GM19463 (cell line): Measurements from ENCODE around the gene DSC1.

Source experiments
- ATAC-seq: cut with Tn5 transposase; IDR thresholded peaks from one replicate; pipeline ENCODE4 v1.9.1; 2021; ENCODE audit warnings: mild to moderate bottlenecking, moderate library complexity; ENCODE audit not compliant: unreplicated experiment

DSC1 gene

DNA sequence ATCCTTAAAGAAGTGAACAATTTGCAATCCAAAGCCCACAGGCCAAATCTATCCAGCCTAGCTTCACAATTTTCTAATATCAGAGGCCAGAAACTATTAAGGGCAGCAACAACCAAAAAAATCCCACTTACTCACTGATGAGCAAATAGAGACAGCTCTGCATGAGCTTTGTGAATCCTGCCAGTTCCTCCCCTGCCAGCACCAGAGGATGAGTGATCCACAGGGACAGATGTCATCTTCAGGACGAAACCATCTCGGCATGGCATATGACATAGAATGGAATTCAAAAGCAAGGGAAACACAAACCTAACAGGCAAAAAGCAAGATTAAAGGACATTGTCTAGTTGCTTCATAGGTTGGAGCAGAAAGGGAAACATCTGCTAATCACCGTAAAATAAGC is 58.2 kb downstream of the DSC1 start:
- no peak for ATAC-seq

DNA sequence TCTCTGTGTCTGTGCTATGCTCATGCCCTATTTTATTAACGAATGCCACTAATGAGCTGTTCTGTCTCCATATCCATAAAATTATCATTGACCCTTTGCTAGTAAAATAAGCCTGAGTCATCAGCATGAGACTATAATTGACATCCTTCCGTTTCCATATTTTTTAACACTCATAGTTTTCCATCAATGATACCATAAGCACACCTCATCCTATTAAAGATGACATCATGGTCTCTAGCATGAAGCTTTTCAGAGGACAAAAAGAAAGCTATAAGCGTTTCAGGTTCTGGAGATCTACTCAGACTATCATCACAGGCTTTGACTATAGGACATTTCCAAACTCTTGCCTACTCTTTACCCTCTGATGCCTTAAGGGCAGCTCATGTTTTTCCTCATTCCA is 59.2 kb downstream of the DSC1 start:
- no peak for ATAC-seq

DNA sequence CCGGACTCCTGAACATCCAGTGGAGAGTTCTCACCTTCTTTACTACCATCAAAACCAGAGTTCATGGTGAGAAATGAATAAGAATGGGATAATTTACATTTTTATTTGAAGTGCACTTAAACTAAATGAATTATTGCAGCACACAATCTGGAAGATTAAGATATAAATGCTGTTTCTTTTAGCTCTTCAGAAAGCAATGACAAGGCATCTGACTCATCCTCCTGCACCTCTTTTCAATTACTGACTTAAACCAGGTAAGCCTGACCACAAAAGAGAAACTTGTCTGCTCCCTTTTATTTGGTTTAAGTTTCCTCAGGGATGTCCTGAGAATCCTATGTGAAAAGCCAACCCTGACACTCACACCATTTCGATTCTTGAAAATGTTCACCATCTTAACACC is 59.7 kb downstream of the DSC1 start:
- ATAC-seq, result no peak

DNA sequence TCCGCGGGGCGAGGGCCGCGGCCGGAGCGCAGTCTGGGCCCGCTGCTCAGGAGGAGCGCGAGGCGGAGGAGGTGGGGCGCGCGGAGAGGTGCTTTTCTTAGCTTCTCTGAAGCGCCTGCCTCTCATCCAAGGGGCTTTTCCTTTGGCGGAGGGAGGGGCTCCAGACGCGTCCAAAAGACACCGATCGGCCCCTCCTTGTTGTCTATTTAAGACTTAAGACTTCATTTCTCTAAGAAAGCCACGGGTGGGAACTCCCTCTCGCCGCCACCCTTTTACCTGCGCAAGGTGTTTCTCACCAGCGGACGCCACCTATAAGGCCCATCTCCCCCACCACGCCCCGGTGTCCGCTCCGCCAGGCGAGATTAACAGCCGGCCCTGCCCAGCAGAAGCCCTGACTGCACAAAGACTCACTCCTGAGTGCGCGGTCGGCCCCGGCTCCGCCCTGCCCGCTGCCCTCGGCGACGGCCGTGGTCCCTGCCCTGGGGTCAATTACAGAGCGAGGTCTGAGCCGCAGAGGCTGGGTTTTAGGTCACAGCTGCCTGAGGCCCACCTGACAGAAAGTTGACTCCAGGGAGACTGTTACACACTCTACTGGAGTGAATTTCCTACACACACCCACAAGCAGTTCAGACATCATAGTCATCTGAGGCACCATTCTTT is 60.5 kb downstream of the DSC1 start, which contains the start of gene DSC2:
DSC2 (minus strand) TSS at position 397 of the 660 bp plus-strand sequence. CDS start 450 bp downstream, outside the sequence.
- ATAC-seq, result no peak

DNA sequence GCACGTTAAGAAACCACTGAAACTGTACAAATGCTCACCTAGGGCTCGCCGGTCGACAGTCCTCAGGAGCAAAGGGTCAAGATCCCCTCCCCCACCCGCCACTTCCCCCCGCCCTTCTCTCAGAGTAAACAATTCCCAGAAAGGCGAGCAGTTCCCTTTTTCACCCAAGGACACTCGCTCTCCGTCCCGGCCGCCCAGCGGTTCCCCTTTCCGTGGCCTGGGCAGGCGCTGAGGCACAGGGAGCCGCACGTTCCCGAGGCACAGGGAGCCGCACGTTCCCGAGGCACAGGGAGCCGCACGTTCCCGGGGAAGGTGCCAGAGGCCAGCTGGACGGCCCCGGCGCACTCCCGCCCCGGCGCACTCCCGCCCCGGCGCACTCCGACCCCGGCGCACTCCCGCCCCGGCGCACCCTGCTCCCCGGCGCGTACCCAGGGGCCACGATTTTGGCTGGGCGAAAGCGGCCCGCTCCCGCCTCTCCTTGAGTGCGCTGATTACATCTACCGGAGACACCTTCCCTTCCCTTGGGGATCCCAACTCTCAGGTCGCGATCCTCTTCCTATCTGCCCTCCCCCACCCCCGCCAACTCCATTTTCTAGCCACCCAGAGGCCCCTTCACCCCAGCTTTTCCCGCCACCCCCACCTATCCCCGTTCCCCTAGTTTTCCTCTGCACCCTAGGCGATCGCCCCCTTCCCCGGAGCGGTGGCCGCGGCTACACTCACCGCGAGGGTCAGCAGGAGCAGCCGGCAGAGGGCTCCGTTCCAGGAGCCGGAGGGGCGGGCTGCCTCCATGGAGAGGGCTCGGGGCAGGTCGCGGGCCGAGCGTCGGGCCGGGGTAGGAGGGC is 61.3 kb downstream of the DSC1 start:
- peak; percentile 44 for ATAC-seq

DNA sequence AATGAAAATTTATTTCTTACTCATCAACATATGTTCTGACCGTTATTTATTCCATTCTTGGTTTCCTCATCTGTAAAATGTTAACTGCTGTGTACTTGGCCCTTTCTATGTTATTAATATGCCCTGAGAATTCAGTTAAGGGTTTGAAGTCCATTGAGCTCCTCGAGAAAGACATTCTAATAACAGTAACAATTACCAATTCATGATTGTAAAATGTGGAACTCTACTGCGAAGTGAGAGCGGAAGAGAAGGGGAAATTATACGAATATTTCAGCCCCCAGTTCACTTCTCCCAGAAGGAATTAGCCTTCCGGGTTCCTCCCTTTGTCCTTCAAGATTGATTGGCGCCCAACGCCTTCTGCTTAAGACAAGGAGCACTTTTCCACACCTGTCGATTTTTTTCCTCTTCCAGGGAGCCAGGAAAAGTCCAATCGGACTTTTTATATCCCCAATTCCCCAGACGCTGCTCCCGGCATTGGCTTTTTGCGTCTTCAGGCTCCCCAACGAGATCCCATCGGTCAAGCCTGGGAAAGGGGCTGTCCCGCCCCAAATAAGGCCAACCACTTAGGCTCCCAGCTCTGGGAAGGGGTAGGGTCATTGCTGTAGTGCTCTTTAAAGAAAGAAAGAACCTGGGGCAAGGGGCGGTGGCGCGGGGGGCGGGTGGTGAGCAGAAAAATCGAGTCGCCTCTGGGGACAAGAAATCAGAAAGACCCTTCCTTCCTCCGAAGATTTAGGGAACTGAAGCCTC is 62.0 kb downstream of the DSC1 start:
- no peak for ATAC-seq

DNA sequence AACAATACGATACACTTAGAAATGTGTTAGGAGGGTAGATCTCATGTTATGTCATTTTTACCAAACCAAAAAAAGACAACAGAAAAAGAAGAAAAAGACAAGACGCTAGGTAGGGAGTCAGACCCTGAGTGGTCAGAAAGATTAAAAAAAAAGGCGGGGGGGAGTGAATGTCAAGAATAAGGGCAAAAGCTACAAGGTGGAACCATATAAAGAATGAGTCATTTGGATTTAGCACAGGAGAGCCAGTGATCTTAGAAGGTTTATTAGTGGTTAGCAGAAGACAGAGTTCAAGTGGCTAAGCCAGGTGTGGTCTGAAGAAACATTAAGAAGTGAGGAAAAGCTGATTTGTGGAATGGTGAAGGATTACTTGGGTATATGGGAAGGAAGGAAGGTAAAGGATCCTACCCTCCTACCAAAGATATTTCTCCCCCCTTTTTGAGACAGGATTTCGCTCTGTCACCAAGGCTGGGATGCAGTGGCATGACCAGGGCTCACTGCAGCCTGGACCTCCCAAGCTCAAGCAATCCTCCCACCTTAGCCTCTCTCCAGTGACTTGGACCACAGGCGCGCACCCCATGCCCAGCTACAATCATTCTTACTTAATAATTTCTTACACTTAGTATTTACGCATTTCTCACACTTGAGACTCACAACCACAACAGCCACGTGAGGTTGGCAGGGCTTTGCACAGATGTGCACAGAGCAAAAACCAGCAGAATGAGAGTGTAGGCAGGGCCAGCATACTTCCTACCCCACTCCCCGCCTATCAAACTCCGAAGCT is 63.0 kb downstream of the DSC1 start:
- no peak for ATAC-seq

DNA sequence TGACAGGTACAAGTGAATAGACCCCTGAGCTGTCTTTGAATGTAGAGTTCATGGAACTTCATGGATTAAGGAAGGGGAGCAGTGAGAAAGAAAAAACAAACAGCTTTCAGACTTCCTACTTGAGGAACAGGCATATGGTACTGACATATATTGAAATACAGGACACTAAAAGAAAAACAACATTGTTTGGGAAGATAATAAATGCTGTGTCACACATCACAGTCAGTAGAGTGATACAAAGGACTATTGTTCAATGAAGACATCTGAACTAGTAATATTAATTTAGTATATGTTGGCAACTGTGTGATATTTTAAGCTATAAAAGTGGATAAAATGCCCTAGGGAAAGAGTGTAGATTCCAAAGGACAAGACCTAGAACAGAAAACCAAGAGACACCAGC is 63.8 kb downstream of the DSC1 start:
- no peak for ATAC-seq

DNA sequence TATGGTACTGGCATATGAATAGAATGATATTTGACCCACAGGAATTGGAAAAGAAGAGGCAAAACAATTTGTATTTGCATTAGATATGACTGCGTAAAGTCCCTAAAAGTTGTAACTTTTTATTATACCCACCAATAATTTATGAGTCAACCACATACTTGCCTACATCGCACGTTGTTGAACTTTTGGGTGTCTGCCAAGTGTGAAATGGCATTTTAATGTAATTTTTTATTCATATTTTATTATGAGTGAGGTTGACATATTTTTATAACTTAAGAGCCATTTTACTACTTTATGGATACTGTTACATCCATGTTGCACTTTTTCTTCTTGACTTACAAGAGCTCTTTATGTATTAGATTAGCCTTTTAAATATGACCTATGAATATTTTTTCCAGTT is 65.0 kb downstream of the DSC1 start:
- no peak for ATAC-seq

DNA sequence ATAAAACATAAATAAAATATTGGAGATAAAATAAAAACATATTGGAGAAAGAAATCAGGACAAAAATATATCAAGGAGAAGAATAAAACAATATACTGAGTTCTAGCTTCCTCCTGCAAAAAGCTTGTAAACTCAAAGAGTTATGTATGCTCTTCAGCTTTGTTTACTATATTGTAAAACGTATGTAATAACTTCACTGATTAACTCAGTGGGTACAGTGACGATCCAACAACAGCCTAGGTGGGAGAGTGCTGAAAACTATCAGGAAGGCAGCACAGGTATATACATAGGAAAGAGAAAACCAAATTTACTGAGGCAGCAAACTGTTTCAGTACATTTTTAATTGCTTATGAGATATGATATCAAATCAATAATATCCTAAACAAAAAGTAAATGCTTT is 68.8 kb downstream of the DSC1 start:
- ATAC-seq, result no peak

DNA sequence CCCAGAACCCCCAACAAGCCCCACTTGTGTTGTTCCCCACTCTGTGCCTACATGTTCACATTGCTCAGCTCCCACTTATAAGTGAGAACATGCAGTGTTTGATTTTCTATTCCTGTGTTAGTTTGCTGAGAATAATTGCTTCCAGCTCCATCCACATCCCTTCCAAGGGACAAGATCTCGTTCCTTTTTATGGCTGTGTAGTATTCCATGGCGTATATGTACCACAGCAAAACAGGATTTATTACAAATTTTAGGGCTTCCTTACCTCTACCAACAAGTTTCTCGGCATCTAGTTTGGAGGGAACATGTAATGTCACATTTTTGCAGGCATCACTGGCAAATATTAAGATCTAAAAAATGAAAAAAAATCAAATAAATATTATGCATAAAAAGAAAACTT is 69.4 kb downstream of the DSC1 start:
- no peak for ATAC-seq

DNA sequence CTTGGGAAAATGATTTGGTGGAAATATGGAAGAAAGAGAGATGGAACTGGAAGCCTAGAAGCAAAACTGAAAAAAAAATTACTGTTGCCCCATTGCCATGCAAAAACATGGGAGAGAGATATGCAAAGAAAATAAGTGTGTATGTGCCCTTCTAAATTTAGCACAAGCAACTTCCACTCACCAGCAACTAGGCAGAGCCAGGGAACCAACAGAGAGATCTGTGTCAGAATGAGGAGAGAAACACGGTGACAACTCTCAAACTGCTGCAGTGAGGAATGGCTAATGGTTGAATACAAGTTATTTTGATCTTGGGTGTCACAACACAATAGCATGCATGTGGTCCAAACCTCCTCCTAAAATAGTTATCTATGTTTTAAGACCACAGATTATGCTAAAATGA is 71.3 kb downstream of the DSC1 start:
- no peak for ATAC-seq

DNA sequence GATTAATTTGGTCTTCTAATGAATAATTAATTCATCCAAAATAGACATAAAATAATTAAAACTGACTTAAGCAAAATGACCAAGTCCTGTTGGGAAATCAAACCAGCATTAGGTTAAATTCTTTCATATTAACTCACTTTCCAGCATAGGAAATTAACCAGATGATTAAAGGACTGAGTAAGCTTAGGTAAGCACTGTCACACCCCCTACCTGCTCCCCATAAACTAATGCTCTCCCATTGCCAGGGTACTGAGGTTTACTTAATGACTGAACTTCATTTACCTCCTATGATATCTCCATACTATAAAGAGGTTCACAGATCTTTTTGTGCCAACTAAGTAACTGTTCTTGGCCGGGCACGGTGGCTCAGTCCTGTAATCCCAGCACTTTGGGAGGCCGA is 74.1 kb downstream of the DSC1 start:
- no peak for ATAC-seq

DNA sequence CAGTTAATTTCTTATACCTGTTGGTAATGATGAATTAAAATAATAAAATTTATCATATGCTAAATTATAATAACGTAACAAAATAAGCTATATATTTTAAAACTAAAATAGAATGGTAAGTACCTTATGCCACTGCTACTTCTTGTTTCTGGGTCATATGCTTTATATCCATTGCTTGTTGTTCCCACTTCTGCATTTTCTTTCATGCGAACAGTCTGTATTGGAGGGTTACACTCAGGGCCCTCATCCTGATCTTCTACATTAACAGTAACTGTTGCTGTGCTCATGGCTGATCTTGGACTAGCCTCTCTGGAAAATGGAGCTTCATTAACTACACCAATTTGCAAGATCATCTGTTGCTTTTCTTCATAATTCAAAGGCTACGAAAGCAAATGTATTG is 82.7 kb downstream of the DSC1 start:
- no peak for ATAC-seq
